GM12878 (cell line): ENCODE data around the gene OTUB1. TPM values are rescaled to one million over a fixed set of nuclear protein-coding genes. Genes with fewer than 3 reads are reported as not detected.

Source experiments
- PAX8 ChIP-seq: fragments of 450-650 bp; IDR thresholded peaks from 2 replicates; pipeline ENCODE4 v1.6.1; 2017; ENCODE audit warnings: mild to moderate bottlenecking, moderate library complexity
- polyA plus RNA-seq, 11 experiments: library from polyadenylated mRNA; depleted of rRNA in 4 of 11; unstranded in 6 of 11; stranded (reverse) in 5 of 11; fragments of >200 nt; fragmentation: Nextera tagmentation in 4 of 11; fragmentation: Illumina TruSeq in 1 of 11; extraction: Ambion mirVana in 4 of 11; extraction: Trizol in 1 of 11; gene quantifications; 1 replicate in 1 of 11; 2 replicates in 10 of 11; pipeline versions ENCODE4 v1.2.1 to v1.2.3, GENCODE V29; 2011 to 2016; ENCODE audit warnings: inconsistent platforms in 2 of 11, missing spikeins in 2 of 11, low read depth in 1 of 11
- total RNA-seq, 4 experiments: library from RNA; depleted of rRNA in 3 of 4; stranded (reverse); fragments of >200 nt in 3 of 4; fragmentation: Illumina TruSeq in 1 of 4; extraction: Trizol in 1 of 4; gene quantifications; 2 replicates each; pipeline versions ENCODE4 v1.2.1 to v1.2.3, GENCODE V29; 2013 to 2021
- TF ChIP-seq, protein P1 (sequence below): IDR thresholded peaks from 2 replicates; pipeline ENCODE4 v1.6.1; 2012; ENCODE audit warnings: mild to moderate bottlenecking, low read depth, low read length
- TF ChIP-seq, protein P2 (sequence below): fragments of 450-650 bp; IDR thresholded peaks from 2 replicates; pipeline ENCODE4 v1.6.1; 2016; ENCODE audit warnings: mild to moderate bottlenecking, moderate library complexity, borderline replicate concordance
- TF ChIP-seq, protein P3 (sequence below): fragments of 450-650 bp; IDR thresholded peaks from 2 replicates; pipeline ENCODE4 v1.6.1; 2018; ENCODE audit warnings: mild to moderate bottlenecking, low read depth, moderate library complexity; ENCODE audit not compliant: partially characterized antibody

OTUB1 gene
- total and polyA plus RNA-seq, 10 of the 15 experiments (the other 5 are each of a cell fraction or from before 2014, with no cell fraction given) = 49.6 to 225 (median 131) TPM

DNA sequence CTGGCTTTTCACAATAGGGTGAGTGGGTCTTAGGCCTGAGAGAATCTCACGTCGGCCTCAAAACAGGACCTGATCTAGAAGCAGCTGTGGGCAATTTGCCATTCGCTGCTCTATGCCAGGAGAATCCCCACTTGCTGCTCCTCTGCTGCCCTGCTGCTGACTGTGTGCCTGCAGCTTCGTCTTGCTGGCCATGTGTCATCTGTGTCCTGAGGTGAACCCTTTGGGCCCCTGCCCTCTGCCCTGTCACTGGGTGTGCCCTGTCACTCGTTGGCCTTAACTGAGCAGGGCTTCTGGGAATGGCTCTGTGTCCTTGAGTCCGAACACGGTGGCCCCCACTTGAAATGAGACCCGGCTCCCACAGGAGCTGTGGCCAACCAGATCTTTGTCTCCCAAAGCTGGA, 41.3 kb upstream of the OTUB1 start (continued):
- TF ChIP-seq, protein P1, sequence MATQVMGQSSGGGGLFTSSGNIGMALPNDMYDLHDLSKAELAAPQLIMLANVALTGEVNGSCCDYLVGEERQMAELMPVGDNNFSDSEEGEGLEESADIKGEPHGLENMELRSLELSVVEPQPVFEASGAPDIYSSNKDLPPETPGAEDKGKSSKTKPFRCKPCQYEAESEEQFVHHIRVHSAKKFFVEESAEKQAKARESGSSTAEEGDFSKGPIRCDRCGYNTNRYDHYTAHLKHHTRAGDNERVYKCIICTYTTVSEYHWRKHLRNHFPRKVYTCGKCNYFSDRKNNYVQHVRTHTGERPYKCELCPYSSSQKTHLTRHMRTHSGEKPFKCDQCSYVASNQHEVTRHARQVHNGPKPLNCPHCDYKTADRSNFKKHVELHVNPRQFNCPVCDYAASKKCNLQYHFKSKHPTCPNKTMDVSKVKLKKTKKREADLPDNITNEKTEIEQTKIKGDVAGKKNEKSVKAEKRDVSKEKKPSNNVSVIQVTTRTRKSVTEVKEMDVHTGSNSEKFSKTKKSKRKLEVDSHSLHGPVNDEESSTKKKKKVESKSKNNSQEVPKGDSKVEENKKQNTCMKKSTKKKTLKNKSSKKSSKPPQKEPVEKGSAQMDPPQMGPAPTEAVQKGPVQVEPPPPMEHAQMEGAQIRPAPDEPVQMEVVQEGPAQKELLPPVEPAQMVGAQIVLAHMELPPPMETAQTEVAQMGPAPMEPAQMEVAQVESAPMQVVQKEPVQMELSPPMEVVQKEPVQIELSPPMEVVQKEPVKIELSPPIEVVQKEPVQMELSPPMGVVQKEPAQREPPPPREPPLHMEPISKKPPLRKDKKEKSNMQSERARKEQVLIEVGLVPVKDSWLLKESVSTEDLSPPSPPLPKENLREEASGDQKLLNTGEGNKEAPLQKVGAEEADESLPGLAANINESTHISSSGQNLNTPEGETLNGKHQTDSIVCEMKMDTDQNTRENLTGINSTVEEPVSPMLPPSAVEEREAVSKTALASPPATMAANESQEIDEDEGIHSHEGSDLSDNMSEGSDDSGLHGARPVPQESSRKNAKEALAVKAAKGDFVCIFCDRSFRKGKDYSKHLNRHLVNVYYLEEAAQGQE = no peak
- TF ChIP-seq, protein P2, sequence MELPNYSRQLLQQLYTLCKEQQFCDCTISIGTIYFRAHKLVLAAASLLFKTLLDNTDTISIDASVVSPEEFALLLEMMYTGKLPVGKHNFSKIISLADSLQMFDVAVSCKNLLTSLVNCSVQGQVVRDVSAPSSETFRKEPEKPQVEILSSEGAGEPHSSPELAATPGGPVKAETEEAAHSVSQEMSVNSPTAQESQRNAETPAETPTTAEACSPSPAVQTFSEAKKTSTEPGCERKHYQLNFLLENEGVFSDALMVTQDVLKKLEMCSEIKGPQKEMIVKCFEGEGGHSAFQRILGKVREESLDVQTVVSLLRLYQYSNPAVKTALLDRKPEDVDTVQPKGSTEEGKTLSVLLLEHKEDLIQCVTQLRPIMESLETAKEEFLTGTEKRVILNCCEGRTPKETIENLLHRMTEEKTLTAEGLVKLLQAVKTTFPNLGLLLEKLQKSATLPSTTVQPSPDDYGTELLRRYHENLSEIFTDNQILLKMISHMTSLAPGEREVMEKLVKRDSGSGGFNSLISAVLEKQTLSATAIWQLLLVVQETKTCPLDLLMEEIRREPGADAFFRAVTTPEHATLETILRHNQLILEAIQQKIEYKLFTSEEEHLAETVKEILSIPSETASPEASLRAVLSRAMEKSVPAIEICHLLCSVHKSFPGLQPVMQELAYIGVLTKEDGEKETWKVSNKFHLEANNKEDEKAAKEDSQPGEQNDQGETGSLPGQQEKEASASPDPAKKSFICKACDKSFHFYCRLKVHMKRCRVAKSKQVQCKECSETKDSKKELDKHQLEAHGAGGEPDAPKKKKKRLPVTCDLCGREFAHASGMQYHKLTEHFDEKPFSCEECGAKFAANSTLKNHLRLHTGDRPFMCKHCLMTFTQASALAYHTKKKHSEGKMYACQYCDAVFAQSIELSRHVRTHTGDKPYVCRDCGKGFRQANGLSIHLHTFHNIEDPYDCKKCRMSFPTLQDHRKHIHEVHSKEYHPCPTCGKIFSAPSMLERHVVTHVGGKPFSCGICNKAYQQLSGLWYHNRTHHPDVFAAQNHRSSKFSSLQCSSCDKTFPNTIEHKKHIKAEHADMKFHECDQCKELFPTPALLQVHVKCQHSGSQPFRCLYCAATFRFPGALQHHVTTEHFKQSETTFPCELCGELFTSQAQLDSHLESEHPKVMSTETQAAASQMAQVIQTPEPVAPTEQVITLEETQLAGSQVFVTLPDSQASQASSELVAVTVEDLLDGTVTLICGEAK = no peak
- no peak for TF ChIP-seq PAX8
- TF ChIP-seq, protein P3, sequence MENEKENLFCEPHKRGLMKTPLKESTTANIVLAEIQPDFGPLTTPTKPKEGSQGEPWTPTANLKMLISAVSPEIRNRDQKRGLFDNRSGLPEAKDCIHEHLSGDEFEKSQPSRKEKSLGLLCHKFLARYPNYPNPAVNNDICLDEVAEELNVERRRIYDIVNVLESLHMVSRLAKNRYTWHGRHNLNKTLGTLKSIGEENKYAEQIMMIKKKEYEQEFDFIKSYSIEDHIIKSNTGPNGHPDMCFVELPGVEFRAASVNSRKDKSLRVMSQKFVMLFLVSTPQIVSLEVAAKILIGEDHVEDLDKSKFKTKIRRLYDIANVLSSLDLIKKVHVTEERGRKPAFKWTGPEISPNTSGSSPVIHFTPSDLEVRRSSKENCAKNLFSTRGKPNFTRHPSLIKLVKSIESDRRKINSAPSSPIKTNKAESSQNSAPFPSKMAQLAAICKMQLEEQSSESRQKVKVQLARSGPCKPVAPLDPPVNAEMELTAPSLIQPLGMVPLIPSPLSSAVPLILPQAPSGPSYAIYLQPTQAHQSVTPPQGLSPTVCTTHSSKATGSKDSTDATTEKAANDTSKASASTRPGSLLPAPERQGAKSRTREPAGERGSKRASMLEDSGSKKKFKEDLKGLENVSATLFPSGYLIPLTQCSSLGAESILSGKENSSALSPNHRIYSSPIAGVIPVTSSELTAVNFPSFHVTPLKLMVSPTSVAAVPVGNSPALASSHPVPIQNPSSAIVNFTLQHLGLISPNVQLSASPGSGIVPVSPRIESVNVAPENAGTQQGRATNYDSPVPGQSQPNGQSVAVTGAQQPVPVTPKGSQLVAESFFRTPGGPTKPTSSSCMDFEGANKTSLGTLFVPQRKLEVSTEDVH = no peak
- TF ChIP-seq, all 136 proteins: peak for 0
